ENCODE measurements around the gene ASXL1.

Gene ASXL1

GRCh38 chr20:32411955-32412706 is 54.0 kb downstream of the ASXL1 start:
- no peak for FAIRE-seq

GRCh38 chr20:32415494-32415893 is 57.4 kb downstream of the ASXL1 start:
- no peak for FAIRE-seq

GRCh38 chr20:32416206-32416605 is 58.1 kb downstream of the ASXL1 start:
- no peak for FAIRE-seq

- FAIRE-seq: no peak
Measured at GRCh38 chr20:32418376-32418775, 60.2 kb downstream of the ASXL1 start.

GRCh38 chr20:32421290-32421689 is 63.2 kb downstream of the ASXL1 start:
- no peak for FAIRE-seq

GRCh38 chr20:32427996-32428395 is 69.9 kb downstream of the ASXL1 start:
- FAIRE-seq: no peak

- FAIRE-seq: no peak
Measured at GRCh38 chr20:32429343-32429742, 71.2 kb downstream of the ASXL1 start.

- FAIRE-seq: no peak
Measured at GRCh38 chr20:32429745-32430360, 71.7 kb downstream of the ASXL1 start.

- no peak for FAIRE-seq
Measured at GRCh38 chr20:32431457-32431856, 73.3 kb downstream of the ASXL1 start.

- FAIRE-seq: no peak
Measured at GRCh38 chr20:32432277-32432676, 74.1 kb downstream of the ASXL1 start.

GRCh38 chr20:32433311-32434021 is 75.3 kb downstream of the ASXL1 start:
- no peak for FAIRE-seq

GRCh38 chr20:32434434-32434833 is 76.3 kb downstream of the ASXL1 start:
- FAIRE-seq: no peak

GRCh38 chr20:32435449-32436107 is 77.4 kb downstream of the ASXL1 start:
- no peak for FAIRE-seq

- no peak for FAIRE-seq
Measured at GRCh38 chr20:32436142-32436861, 78.2 kb downstream of the ASXL1 start.

- no peak for FAIRE-seq
Measured at GRCh38 chr20:32436968-32437367, 78.8 kb downstream of the ASXL1 start.

- FAIRE-seq: no peak
Measured at GRCh38 chr20:32437391-32438074, 79.4 kb downstream of the ASXL1 start.

GRCh38 chr20:32438331-32438858 is 80.3 kb downstream of the ASXL1 start:
- no peak for FAIRE-seq

GRCh38 chr20:32439132-32439829 is 81.2 kb downstream of the ASXL1 start:
- no peak for FAIRE-seq

GRCh38 chr20:32440069-32440757 is 82.1 kb downstream of the ASXL1 start:
- no peak for FAIRE-seq

GRCh38 chr20:32440758-32441078 is 82.6 kb downstream of the ASXL1 start:
- FAIRE-seq: no peak

GRCh38 chr20:32441638-32442037 is 83.5 kb downstream of the ASXL1 start:
- no peak for FAIRE-seq

All from A204.1 (cell line).